GM23338 (cell line): Measurements from ENCODE around the gene BBLN. TPM values are rescaled to one million over a fixed set of nuclear protein-coding genes. Genes with fewer than 3 reads are reported as not detected.

Experiments
- ATAC-seq: fragments of 200-7000 bp; cut with Tn5 transposase; 3 replicates; pipeline ENCODE4 v1.9.1; 2020
- DNase-seq: peaks from one replicate; pipeline ENCODE4 v3.0.0-alpha.2; 2015; ENCODE audit warnings: low spot score
- H2AFZ ChIP-seq: fragments of 200-600 bp; sonication (generic); 2 replicates; pipeline ENCODE4 v1.8.0; 2016; ENCODE audit warnings: antibody characterized with exemption, mild to moderate bottlenecking, moderate library complexity
- H3F3A ChIP-seq: fragments of 200-600 bp; sonication (generic); replicated peaks from 2 replicates; pipeline ENCODE4 v1.8.0; 2017; ENCODE audit warnings: antibody characterized with exemption, mixed run types, low read depth
- H3K27ac ChIP-seq: fragments of 200-600 bp; sonication (generic); 2 replicates; pipeline ENCODE4 v1.6.1; 2016; ENCODE audit warnings: low read depth
- H3K27me3 ChIP-seq: fragments of 200-600 bp; sonication (generic); 2 replicates; pipeline ENCODE4 v1.8.0; 2016; ENCODE audit warnings: mild to moderate bottlenecking, mixed run types, moderate library complexity; ENCODE audit not compliant: insufficient read depth
- H3K36me3 ChIP-seq: fragments of 200-600 bp; sonication (generic); 2 replicates; pipeline ENCODE4 v1.8.0; 2016; ENCODE audit warnings: mild to moderate bottlenecking; ENCODE audit not compliant: insufficient read depth
- H3K4me1 ChIP-seq: fragments of 200-600 bp; sonication (generic); 2 replicates; pipeline ENCODE4 v1.8.0; 2016; ENCODE audit warnings: mild to moderate bottlenecking, moderate library complexity; ENCODE audit not compliant: insufficient read depth
- H3K4me2 ChIP-seq: fragments of 200-600 bp; sonication (generic); 2 replicates; pipeline ENCODE4 v1.7.1; 2017; ENCODE audit warnings: mixed run types
- H3K4me3 ChIP-seq: fragments of 200-600 bp; sonication (generic); 2 replicates; pipeline ENCODE4 v1.6.1; 2016; ENCODE audit warnings: mixed run types
- H3K79me2 ChIP-seq: fragments of 200-600 bp; sonication (generic); replicated peaks from 2 replicates; pipeline ENCODE4 v1.8.0; 2017; ENCODE audit warnings: mild to moderate bottlenecking; ENCODE audit not compliant: insufficient read depth
- H3K9me2 ChIP-seq: fragments of 200-600 bp; sonication (generic); 2 replicates; pipeline ENCODE4 v1.8.0; 2017; ENCODE audit not compliant: insufficient read depth
- H4K20me1 ChIP-seq: fragments of 200-600 bp; sonication (generic); replicated peaks from 2 replicates; pipeline ENCODE4 v1.8.0; 2017; ENCODE audit warnings: mild to moderate bottlenecking; ENCODE audit not compliant: insufficient read depth
- H3K27ac Mint-ChIP-seq: 2 replicates; pipeline ENCODE4 v1.8.0; 2020; ENCODE audit warnings: inconsistent platforms, mild to moderate bottlenecking, moderate library complexity, mixed read lengths
- H3K27me3 Mint-ChIP-seq: 3 replicates; pipeline ENCODE4 v1.8.0; 2022; ENCODE audit warnings: low read depth, mild to moderate bottlenecking, moderate library complexity, mixed read lengths, inconsistent platforms; ENCODE audit not compliant: insufficient read depth, poor library complexity
- H3K36me3 Mint-ChIP-seq: 3 replicates; pipeline ENCODE4 v1.8.0; 2021; ENCODE audit warnings: low read depth, mild to moderate bottlenecking, inconsistent platforms, moderate library complexity, mixed read lengths
- H3K4me1 Mint-ChIP-seq: 3 replicates; pipeline ENCODE4 v1.8.0; 2020; ENCODE audit warnings: mild to moderate bottlenecking, inconsistent platforms, mixed read lengths
- H3K4me3 Mint-ChIP-seq: 3 replicates; pipeline ENCODE4 v1.8.0; 2021; ENCODE audit warnings: moderate library complexity, mild to moderate bottlenecking, inconsistent platforms, mixed read lengths
- H3K9me3 Mint-ChIP-seq: 3 replicates; pipeline ENCODE4 v1.8.0; 2020; ENCODE audit warnings: moderate library complexity, mild to moderate bottlenecking, inconsistent platforms, mixed read lengths
- CTCF ChIP-seq, 2 experiments: fragments of 200-600 bp in 1 of 2; sonication (generic) in 1 of 2; conservative IDR thresholded peaks; 2 replicates each; pipeline versions ENCODE4 v1.5.1 to v1.6.1; 2016 to 2017; ENCODE audit warnings: antibody characterized with exemption in 2 of 2, low read depth in 2 of 2, mild to moderate bottlenecking in 2 of 2, moderate library complexity in 1 of 2
- EZH2 ChIP-seq: fragments of 200-600 bp; sonication (generic); IDR thresholded peaks from one replicate; pipeline ENCODE4 v1.8.0; 2017; ENCODE audit warnings: antibody characterized with exemption, mild to moderate bottlenecking, low read depth; ENCODE audit not compliant: unreplicated experiment
- EZH2phosphoT487 ChIP-seq: fragments of 200-600 bp; sonication (generic); IDR thresholded peaks from one replicate; pipeline ENCODE4 v1.8.1; 2018; ENCODE audit warnings: antibody characterized with exemption; ENCODE audit not compliant: unreplicated experiment
- JUNB ChIP-seq: IDR thresholded peaks from one replicate; pipeline ENCODE4 v1.6.1; 2016; ENCODE audit warnings: antibody characterized with exemption; ENCODE audit not compliant: unreplicated experiment
- STAT1 ChIP-seq: IDR thresholded peaks from one replicate; pipeline ENCODE4 v1.6.1; 2016; ENCODE audit warnings: antibody characterized with exemption; ENCODE audit not compliant: unreplicated experiment
- ZNF114 ChIP-seq: fragments of 250-450 bp; sonication (Bioruptor Pico); IDR thresholded peaks from 2 replicates; pipeline ENCODE4 v1.5.0; 2020; ENCODE audit warnings: mild to moderate bottlenecking, moderate library complexity
- ZNF331 ChIP-seq: fragments of 250-450 bp; sonication (Bioruptor Pico); IDR thresholded peaks from 2 replicates; pipeline ENCODE4 v1.5.0; 2020; ENCODE audit warnings: low read depth, mild to moderate bottlenecking, moderate library complexity
- polyA plus RNA-seq: library from polyadenylated mRNA; unstranded; fragments of >200 nt; fragmentation: Nextera tagmentation; extraction: Ambion mirVana; gene quantifications from 2 replicates; pipeline ENCODE4 v1.2.1, GENCODE V29; 2016
- total RNA-seq: library from RNA; depleted of rRNA; stranded (reverse); fragments of >200 nt; shearing (Covaris generic); gene quantifications from 2 replicates; pipeline ENCODE4 v1.2.3, GENCODE V29; 2014
- TF ChIP-seq, protein P1 (sequence below): fragments of 250-450 bp; sonication (Bioruptor Pico); IDR thresholded peaks from 2 replicates; pipeline ENCODE4 v1.5.0; 2020; ENCODE audit warnings: mild to moderate bottlenecking, moderate library complexity
- TF ChIP-seq, protein P2 (sequence below): IDR thresholded peaks from one replicate; pipeline ENCODE4 v1.6.1; 2018; ENCODE audit warnings: antibody characterized with exemption; ENCODE audit not compliant: unreplicated experiment

Gene BBLN
- total and polyA plus RNA-seq, 2 experiments from 2014 or later = 171 to 246 TPM

DNA sequence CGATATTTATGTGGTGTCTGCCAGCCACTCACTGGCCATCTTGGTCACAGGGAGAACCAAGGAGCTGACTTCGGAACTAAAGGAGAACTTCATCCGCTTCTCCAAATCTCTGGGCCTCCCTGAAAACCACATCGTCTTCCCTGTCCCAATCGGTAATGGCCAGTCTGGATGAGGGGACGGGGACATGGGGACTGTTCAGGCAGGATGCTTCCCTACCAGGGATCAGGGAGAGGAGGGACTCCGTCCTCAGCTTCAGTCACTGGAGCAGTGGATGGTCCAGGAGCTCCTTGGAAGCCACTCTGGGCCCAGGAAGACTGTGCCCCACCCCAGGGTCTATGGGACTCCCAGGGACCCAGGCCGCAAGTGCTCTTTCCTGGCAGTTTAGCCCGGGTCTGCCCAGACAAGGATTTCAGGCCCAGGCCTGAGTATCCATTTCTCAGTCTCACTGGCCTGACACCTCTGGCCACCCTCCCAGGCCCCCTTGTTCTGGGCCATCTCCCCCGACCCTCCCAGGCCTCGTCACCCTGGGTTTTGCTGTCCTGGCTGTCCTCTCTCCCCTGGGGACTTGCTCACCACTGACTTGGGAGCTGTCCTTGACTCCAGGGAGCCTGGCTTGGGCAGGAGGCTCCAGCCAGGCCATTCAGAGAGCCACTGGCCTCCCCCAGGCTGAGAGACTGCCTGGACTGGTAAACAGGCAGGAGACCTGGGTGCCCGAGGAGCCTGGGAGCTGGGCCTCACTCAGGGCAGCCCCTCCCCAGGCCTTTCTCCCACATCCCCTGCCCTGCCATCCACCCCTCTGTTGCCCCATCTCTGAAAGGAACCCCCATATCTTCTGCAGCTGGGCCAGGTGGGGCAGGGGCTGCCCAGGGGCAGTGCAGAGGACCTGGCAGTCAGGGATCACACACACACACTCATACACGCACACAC lies 7.7 kb upstream of the BBLN start (continued):
- TF ChIP-seq, protein P1, sequence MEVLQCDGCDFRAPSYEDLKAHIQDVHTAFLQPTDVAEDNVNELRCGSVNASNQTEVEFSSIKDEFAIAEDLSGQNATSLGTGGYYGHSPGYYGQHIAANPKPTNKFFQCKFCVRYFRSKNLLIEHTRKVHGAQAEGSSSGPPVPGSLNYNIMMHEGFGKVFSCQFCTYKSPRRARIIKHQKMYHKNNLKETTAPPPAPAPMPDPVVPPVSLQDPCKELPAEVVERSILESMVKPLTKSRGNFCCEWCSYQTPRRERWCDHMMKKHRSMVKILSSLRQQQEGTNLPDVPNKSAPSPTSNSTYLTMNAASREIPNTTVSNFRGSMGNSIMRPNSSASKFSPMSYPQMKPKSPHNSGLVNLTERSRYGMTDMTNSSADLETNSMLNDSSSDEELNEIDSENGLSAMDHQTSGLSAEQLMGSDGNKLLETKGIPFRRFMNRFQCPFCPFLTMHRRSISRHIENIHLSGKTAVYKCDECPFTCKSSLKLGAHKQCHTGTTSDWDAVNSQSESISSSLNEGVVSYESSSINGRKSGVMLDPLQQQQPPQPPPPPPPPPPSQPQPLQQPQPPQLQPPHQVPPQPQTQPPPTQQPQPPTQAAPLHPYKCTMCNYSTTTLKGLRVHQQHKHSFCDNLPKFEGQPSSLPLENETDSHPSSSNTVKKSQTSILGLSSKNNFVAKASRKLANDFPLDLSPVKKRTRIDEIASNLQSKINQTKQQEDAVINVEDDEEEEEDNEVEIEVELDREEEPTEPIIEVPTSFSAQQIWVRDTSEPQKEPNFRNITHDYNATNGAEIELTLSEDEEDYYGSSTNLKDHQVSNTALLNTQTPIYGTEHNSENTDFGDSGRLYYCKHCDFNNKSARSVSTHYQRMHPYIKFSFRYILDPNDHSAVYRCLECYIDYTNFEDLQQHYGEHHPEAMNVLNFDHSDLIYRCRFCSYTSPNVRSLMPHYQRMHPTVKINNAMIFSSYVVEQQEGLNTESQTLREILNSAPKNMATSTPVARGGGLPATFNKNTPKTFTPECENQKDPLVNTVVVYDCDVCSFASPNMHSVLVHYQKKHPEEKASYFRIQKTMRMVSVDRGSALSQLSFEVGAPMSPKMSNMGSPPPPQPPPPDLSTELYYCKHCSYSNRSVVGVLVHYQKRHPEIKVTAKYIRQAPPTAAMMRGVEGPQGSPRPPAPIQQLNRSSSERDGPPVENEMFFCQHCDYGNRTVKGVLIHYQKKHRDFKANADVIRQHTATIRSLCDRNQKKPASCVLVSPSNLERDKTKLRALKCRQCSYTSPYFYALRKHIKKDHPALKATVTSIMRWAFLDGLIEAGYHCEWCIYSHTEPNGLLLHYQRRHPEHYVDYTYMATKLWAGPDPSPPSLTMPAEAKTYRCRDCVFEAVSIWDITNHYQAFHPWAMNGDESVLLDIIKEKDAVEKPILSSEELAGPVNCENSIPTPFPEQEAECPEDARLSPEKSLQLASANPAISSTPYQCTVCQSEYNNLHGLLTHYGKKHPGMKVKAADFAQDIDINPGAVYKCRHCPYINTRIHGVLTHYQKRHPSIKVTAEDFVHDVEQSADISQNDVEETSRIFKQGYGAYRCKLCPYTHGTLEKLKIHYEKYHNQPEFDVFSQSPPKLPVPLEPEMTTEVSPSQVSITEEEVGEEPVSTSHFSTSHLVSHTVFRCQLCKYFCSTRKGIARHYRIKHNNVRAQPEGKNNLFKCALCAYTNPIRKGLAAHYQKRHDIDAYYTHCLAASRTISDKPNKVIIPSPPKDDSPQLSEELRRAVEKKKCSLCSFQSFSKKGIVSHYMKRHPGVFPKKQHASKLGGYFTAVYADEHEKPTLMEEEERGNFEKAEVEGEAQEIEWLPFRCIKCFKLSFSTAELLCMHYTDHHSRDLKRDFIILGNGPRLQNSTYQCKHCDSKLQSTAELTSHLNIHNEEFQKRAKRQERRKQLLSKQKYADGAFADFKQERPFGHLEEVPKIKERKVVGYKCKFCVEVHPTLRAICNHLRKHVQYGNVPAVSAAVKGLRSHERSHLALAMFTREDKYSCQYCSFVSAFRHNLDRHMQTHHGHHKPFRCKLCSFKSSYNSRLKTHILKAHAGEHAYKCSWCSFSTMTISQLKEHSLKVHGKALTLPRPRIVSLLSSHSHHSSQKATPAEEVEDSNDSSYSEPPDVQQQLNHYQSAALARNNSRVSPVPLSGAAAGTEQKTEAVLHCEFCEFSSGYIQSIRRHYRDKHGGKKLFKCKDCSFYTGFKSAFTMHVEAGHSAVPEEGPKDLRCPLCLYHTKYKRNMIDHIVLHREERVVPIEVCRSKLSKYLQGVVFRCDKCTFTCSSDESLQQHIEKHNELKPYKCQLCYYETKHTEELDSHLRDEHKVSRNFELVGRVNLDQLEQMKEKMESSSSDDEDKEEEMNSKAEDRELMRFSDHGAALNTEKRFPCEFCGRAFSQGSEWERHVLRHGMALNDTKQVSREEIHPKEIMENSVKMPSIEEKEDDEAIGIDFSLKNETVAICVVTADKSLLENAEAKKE (CRISPR knock-in tag) = no peak

DNA sequence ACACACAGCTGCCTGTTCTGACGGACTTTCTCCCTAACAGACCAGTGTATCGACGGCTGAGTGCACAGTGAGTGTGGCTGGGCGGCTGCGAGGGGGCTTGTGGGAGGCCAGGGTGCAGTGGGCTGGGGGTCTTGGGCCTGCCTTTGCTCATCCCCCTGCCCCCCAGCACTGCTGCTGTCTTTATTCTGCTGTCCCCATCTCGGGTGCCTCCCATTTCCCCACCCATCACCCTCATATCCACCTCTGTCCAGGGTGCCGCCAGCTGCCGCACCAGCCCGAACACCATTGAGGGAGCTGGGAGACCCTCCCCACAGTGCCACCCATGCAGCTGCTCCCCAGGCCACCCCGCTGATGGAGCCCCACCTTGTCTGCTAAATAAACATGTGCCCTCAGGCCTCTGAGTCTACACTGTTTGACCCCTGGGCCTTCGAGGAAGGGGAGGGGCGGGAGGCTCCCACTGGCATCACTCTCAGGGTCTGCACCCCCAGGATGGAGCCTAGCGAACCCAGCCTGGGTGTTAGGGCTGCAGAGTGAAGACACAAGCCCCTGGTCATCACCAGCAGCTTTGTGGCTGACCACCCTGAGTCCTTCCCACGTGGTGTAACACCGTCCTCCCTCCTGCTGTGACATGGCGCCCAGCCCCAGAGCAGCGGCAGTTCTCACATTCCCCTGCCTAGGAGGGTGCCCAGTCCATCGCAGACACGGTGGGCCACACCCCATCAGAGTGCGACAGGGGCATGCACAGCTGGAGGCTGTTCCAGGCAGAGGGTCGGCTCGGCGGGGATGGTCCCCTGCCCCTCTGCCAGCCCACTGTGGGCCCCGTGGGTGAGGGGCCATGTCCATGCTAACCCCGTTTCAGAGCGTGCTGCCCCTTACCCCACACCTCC lies 6.8 kb upstream of the BBLN start:
- Histone ChIP-seq H3K79me2 (no peaks in the 10 kb centered on the region), H3K4me3 (no peak overlapping the region), H3K4me2 (no peak overlapping the region), H3K36me3 (no peaks in the 10 kb centered on the region), H3K27ac (no peak overlapping the region), H2AFZ (no peak overlapping the region), H3K4me1 (peaks cover 3% of the 10 kb centered on the region), H3K27me3 (no peaks in the 10 kb centered on the region), H3F3A (no peaks in the 10 kb centered on the region), H4K20me1 (no peaks in the 10 kb centered on the region), H3K9me2 (no peaks in the 10 kb centered on the region)
- no peak overlapping the region for H3K27ac Mint-ChIP-seq
- H3K36me3 Mint-ChIP-seq = no peaks in the 10 kb centered on the region
- DNase-seq = no peak
- no peak overlapping the region for H3K4me3 Mint-ChIP-seq
- peaks cover 7% of the 10 kb centered on the region for H3K27me3 Mint-ChIP-seq
- no peak for TF ChIP-seq JUNB
- no peak for TF ChIP-seq ZNF114 (CRISPR knock-in tag)
- TF ChIP-seq ZNF331 (CRISPR knock-in tag) = no peak
- TF ChIP-seq EZH2phosphoT487 = no peak
- TF ChIP-seq EZH2 = no peak
- TF ChIP-seq, protein P2, sequence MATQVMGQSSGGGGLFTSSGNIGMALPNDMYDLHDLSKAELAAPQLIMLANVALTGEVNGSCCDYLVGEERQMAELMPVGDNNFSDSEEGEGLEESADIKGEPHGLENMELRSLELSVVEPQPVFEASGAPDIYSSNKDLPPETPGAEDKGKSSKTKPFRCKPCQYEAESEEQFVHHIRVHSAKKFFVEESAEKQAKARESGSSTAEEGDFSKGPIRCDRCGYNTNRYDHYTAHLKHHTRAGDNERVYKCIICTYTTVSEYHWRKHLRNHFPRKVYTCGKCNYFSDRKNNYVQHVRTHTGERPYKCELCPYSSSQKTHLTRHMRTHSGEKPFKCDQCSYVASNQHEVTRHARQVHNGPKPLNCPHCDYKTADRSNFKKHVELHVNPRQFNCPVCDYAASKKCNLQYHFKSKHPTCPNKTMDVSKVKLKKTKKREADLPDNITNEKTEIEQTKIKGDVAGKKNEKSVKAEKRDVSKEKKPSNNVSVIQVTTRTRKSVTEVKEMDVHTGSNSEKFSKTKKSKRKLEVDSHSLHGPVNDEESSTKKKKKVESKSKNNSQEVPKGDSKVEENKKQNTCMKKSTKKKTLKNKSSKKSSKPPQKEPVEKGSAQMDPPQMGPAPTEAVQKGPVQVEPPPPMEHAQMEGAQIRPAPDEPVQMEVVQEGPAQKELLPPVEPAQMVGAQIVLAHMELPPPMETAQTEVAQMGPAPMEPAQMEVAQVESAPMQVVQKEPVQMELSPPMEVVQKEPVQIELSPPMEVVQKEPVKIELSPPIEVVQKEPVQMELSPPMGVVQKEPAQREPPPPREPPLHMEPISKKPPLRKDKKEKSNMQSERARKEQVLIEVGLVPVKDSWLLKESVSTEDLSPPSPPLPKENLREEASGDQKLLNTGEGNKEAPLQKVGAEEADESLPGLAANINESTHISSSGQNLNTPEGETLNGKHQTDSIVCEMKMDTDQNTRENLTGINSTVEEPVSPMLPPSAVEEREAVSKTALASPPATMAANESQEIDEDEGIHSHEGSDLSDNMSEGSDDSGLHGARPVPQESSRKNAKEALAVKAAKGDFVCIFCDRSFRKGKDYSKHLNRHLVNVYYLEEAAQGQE = no peak
- TF ChIP-seq CTCF (conservative IDR thresholded peaks at IDR 0.05; ENCODE audit: low read depth in 2 of 2) = no peak
- TF ChIP-seq STAT1 = no peak
- H3K9me3 Mint-ChIP-seq = peaks cover 3% of the 10 kb centered on the region; the same call in 1 of the 3 replicates
- peaks cover 10% of the 10 kb centered on the region for H3K4me1 Mint-ChIP-seq
- ATAC-seq = no peak
